Measurements from ENCODE around the gene NXT1.
"Not testable (repeated sequence)": the region's sequence is repeated elsewhere in the genome, so short reads cannot be mapped to it uniquely, and the experiment has no call there.

The NXT1 gene

GRCh38 chr20:23331450-23332350 lies 18.9 kb upstream of the NXT1 start:
- no peak for DNase-seq

GRCh38 chr20:23332467-23332866 lies 18.1 kb upstream of the NXT1 start:
- no peak for DNase-seq

- DNase-seq, result no peak
Observed at GRCh38 chr20:23334111-23334510, 16.5 kb upstream of the NXT1 start.

- no peak for DNase-seq
Observed at GRCh38 chr20:23335521-23335920, 15.1 kb upstream of the NXT1 start.

- DNase-seq, result no peak
Observed at GRCh38 chr20:23336476-23336875, 14.1 kb upstream of the NXT1 start.

- no peak for DNase-seq
Observed at GRCh38 chr20:23337312-23337711, 13.3 kb upstream of the NXT1 start.

GRCh38 chr20:23339986-23340385 lies 10.6 kb upstream of the NXT1 start:
- no peak for DNase-seq

- DNase-seq, result no peak
Observed at GRCh38 chr20:23340524-23340923, 10.1 kb upstream of the NXT1 start.

- no peak for DNase-seq
Observed at GRCh38 chr20:23341073-23341472, 9.5 kb upstream of the NXT1 start.

- DNase-seq, result no peak
Observed at GRCh38 chr20:23343590-23343989, 7.0 kb upstream of the NXT1 start.

- DNase-seq, result no peak
Observed at GRCh38 chr20:23344336-23344735, 6.3 kb upstream of the NXT1 start.

- DNase-seq, result no peak
Observed at GRCh38 chr20:23346002-23346401, 4.6 kb upstream of the NXT1 start.

GRCh38 chr20:23347791-23348190 lies 2.8 kb upstream of the NXT1 start:
- no peak for DNase-seq

GRCh38 chr20:23348510-23348909 lies 2.1 kb upstream of the NXT1 start:
- DNase-seq, result not testable (repeated sequence)

GRCh38 chr20:23349338-23350195 lies 1.0 kb upstream of the NXT1 start:
- no peak for DNase-seq

- DNase-seq, result no peak
Observed at GRCh38 chr20:23350904-23351838, 580 bp downstream of the NXT1 start.

GRCh38 chr20:23356203-23356602 lies 5.6 kb downstream of the NXT1 start:
- no peak for DNase-seq

- DNase-seq, result peak; percentile 98
Observed at GRCh38 chr20:23357767-23358562, 7.4 kb downstream of the NXT1 start.

GRCh38 chr20:23358563-23358906 lies 7.9 kb downstream of the NXT1 start:
- no peak for DNase-seq

- no peak for DNase-seq
Observed at GRCh38 chr20:23358923-23359593, 8.5 kb downstream of the NXT1 start.

- DNase-seq, result no peak
Observed at GRCh38 chr20:23360531-23360930, 9.9 kb downstream of the NXT1 start.

GRCh38 chr20:23361119-23361475 lies 10.5 kb downstream of the NXT1 start:
- no peak for DNase-seq

All from T1000 (cell line).